Endodermal cell (in vitro differentiated cells): Measurements from ENCODE around the gene PCCA. TPM values are rescaled to one million over a fixed set of nuclear protein-coding genes. Genes with fewer than 3 reads are reported as not detected.

Experiments used
- DNase-seq: peaks from one replicate; pipeline ENCODE4 v3.0.0-alpha.2; 2017
- H3K27ac ChIP-seq: 2 replicates; pipeline ENCODE4 v1.5.1; 2013; ENCODE audit warnings: mild to moderate bottlenecking, low read depth, low read length, moderate library complexity
- H3K27me3 ChIP-seq: 2 replicates; pipeline ENCODE4 v1.6.1; 2013; ENCODE audit warnings: mild to moderate bottlenecking, low read length, moderate library complexity; ENCODE audit not compliant: insufficient read depth, control insufficient read depth, poor library complexity, severe bottlenecking
- H3K36me3 ChIP-seq: 2 replicates; pipeline ENCODE4 v1.7.0; 2013; ENCODE audit warnings: mild to moderate bottlenecking, low read length, moderate library complexity; ENCODE audit not compliant: control insufficient read depth, insufficient read depth
- H3K4me1 ChIP-seq: one replicate; pipeline ENCODE4 v1.7.0; 2013; ENCODE audit warnings: low read length; ENCODE audit not compliant: control insufficient read depth, insufficient read depth
- H3K4me3 ChIP-seq: 2 replicates; pipeline ENCODE4 v1.5.1; 2013; ENCODE audit warnings: mild to moderate bottlenecking, low read length, moderate library complexity
- H3K9ac ChIP-seq: 2 replicates; pipeline ENCODE4 v1.6.1; 2013; ENCODE audit warnings: mild to moderate bottlenecking, low read length, moderate library complexity; ENCODE audit not compliant: poor library complexity, severe bottlenecking; ENCODE audit errors: extremely low read depth
- H3K9me3 ChIP-seq: 2 replicates; pipeline ENCODE4 v1.6.1; 2013; ENCODE audit warnings: mild to moderate bottlenecking, low read length, moderate library complexity; ENCODE audit not compliant: control insufficient read depth
- H3K27ac Mint-ChIP-seq: 2 replicates; pipeline ENCODE4 v1.8.0; 2020; ENCODE audit warnings: mixed read lengths
- H3K27me3 Mint-ChIP-seq: 2 replicates; pipeline ENCODE4 v1.8.0; 2021; ENCODE audit warnings: mild to moderate bottlenecking, mixed read lengths; ENCODE audit not compliant: insufficient read depth
- H3K36me3 Mint-ChIP-seq: 2 replicates; pipeline ENCODE4 v1.8.0; 2020; ENCODE audit warnings: low read depth, mixed read lengths
- H3K4me1 Mint-ChIP-seq: 2 replicates; pipeline ENCODE4 v1.8.0; 2020; ENCODE audit warnings: mixed read lengths
- H3K4me3 Mint-ChIP-seq: 2 replicates; pipeline ENCODE4 v1.8.0; 2020; ENCODE audit warnings: mild to moderate bottlenecking, moderate library complexity, mixed read lengths
- H3K9me3 Mint-ChIP-seq: 2 replicates; pipeline ENCODE4 v1.8.0; 2020; ENCODE audit warnings: mild to moderate bottlenecking, mixed read lengths
- WGBS, 2 experiments: methylation state at CpG; one replicate each; pipeline versions ENCODE4 v1.1.5 to v1.1.7; 2013; ENCODE audit warnings: missing lambda C conversion rate in 2 of 2, mixed read lengths in 1 of 2; ENCODE audit not compliant: insufficient coverage in 1 of 2, insufficient read length in 1 of 2; 5-methylcytosine and 5-hydroxymethylcytosine counted together
- total RNA-seq, 2 donors: library from RNA; stranded (reverse); fragmentation: NEBNext Ultra II Directional in 1 of 2; extraction: Animal tissue kit (Norgen Biotek cat#: 25700) in 1 of 2; gene quantifications; 2 replicates in 1 of 2; 3 replicates in 1 of 2; pipeline ENCODE4 v1.2.1, GENCODE V29; 2021
- TF ChIP-seq, protein P1 (sequence below): fragments of 200-600 bp; sonication (generic); conservative IDR thresholded peaks from 2 replicates; pipeline ENCODE4 v1.5.0; 2021; ENCODE audit warnings: antibody characterized with exemption, mild to moderate bottlenecking

The PCCA gene
- total RNA-seq, 2 donors from 2014 or later: 60.2 to 67.2 TPM

DNA sequence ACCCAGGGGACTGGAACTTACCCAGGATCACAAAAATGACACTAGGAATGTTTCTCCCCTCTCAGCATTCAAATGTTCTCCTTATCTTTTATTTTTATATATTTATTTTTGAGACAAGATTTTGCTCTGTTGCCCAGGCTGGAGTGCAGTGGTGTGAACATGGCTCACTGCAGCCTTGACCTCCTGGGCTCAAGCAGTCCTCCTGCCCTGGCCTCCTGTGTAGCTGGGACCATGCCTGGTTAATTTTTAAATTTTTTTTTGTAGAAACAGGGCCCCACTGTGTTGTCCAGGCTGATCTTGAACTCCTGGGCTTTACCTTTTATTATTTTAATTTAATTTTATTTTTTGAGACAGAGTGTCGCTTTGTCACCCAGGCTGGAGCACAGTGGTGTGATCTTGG lies 108.2 kb downstream of the PCCA start:
- no peak overlapping the region for H3K4me3 Mint-ChIP-seq
- no peaks in the 10 kb centered on the region for H3K27me3 Mint-ChIP-seq
- Histone ChIP-seq H3K27me3 (no peaks in the 10 kb centered on the region), H3K9me3 (peaks cover 6% of the 10 kb centered on the region), H3K4me1 (no peaks in the 10 kb centered on the region), H3K27ac (no peak overlapping the region), H3K9ac (no peak overlapping the region), H3K36me3 (peaks cover 13% of the 10 kb centered on the region), H3K4me3 (no peak overlapping the region)
- H3K9me3 Mint-ChIP-seq: no peaks in the 10 kb centered on the region
- H3K27ac Mint-ChIP-seq: no peak overlapping the region
- 83 to 95% methylated on average over 1 of the region's 1 CpG for WGBS, 2 experiments
- no peak for DNase-seq
- H3K4me1 Mint-ChIP-seq: peaks cover 18% of the 10 kb centered on the region
- peaks cover 16% of the 10 kb centered on the region for H3K36me3 Mint-ChIP-seq
- TF ChIP-seq, protein P1, sequence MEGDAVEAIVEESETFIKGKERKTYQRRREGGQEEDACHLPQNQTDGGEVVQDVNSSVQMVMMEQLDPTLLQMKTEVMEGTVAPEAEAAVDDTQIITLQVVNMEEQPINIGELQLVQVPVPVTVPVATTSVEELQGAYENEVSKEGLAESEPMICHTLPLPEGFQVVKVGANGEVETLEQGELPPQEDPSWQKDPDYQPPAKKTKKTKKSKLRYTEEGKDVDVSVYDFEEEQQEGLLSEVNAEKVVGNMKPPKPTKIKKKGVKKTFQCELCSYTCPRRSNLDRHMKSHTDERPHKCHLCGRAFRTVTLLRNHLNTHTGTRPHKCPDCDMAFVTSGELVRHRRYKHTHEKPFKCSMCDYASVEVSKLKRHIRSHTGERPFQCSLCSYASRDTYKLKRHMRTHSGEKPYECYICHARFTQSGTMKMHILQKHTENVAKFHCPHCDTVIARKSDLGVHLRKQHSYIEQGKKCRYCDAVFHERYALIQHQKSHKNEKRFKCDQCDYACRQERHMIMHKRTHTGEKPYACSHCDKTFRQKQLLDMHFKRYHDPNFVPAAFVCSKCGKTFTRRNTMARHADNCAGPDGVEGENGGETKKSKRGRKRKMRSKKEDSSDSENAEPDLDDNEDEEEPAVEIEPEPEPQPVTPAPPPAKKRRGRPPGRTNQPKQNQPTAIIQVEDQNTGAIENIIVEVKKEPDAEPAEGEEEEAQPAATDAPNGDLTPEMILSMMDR: no peak

DNA sequence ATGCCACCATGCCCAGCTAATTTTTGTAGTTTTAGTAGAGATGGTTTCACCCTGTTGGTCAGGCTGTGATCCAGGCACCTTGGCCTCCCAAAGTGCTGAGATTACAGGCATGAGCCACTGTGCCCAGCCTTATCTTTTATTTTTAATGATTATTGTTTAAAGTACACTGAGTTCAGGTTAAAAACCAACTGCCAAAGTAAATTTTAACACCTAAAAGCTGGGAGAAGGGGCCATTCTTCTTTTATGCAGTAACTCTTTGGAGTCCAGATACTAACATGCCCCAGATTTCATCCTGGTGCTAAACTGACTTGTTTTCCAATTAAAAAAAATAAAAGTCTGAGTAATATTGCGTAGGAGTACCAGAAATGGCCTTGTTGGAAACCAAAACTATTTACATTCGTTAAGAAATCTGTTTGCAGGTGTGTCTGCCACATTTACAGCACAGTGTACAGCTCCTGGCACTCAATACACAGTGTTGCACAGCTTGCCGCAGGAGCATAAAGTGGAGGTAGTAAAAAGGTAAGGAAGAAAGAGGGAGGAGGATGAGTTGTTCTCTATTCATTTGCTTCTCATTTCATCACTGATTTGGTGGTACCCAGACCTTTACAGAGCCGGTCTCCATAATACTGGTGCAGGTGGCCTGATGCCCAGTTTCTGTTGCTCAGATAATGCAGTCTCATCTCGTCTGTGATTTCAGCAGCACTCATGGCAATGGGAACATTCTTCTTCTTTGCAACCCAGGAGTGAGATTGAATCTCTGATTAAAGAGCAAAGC lies 108.9 kb downstream of the PCCA start:
- Mint-ChIP-seq H3K36me3 (peaks cover 18% of the 10 kb centered on the region), H3K9me3 (no peaks in the 10 kb centered on the region), H3K27me3 (no peaks in the 10 kb centered on the region), H3K27ac (no peak overlapping the region), H3K4me3 (no peak overlapping the region), H3K4me1 (peaks cover 14% of the 10 kb centered on the region)
- no peak for DNase-seq
- Histone ChIP-seq H3K4me3 (no peak overlapping the region), H3K27me3 (no peaks in the 10 kb centered on the region), H3K27ac (no peak overlapping the region), H3K9ac (no peak overlapping the region), H3K9me3 (peaks cover 10% of the 10 kb centered on the region), H3K36me3 (peaks cover 15% of the 10 kb centered on the region), H3K4me1 (no peaks in the 10 kb centered on the region)
- WGBS, 2 experiments: 99 to 100% methylated on average over 4 to 5 of the region's 5 CpGs
- TF ChIP-seq, protein P1: no peak

GRCh38 chr13:100203696-100204367 lies 114.9 kb downstream of the PCCA start:
- peaks cover 1% of the 10 kb centered on the region for H3K4me1 Mint-ChIP-seq
- WGBS, 2 experiments: 93 to 100% methylated on average over 1 to 6 of the region's 6 CpGs
- H3K27ac Mint-ChIP-seq: no peak overlapping the region
- H3K36me3 Mint-ChIP-seq: peaks cover 15% of the 10 kb centered on the region
- H3K9ac ChIP-seq: no peak overlapping the region
- no peak for DNase-seq
- no peaks in the 10 kb centered on the region for H3K27me3 Mint-ChIP-seq
- no peaks in the 10 kb centered on the region for H3K27me3 ChIP-seq
- peaks cover 10% of the 10 kb centered on the region for H3K9me3 ChIP-seq
- no peak overlapping the region for H3K4me3 ChIP-seq
- TF ChIP-seq, protein P1: no peak
- no peak overlapping the region for H3K4me3 Mint-ChIP-seq
- no peaks in the 10 kb centered on the region for H3K9me3 Mint-ChIP-seq
- H3K4me1 ChIP-seq: no peaks in the 10 kb centered on the region
- H3K36me3 ChIP-seq: peaks cover 16% of the 10 kb centered on the region
- no peak overlapping the region for H3K27ac ChIP-seq
